COLO668 (cell line): ENCODE measurements around the gene BTG2.
"Not testable (repeated sequence)": the region's sequence is repeated elsewhere in the genome, so short reads cannot be mapped to it uniquely, and the experiment has no call there.

ENCODE experiments used
- DNase-seq: peaks from one replicate; lab custom pipeline; 2025; ENCODE audit not compliant: unreplicated experiment; lab: John Stamatoyannopoulos, UW

Gene BTG2

DNA sequence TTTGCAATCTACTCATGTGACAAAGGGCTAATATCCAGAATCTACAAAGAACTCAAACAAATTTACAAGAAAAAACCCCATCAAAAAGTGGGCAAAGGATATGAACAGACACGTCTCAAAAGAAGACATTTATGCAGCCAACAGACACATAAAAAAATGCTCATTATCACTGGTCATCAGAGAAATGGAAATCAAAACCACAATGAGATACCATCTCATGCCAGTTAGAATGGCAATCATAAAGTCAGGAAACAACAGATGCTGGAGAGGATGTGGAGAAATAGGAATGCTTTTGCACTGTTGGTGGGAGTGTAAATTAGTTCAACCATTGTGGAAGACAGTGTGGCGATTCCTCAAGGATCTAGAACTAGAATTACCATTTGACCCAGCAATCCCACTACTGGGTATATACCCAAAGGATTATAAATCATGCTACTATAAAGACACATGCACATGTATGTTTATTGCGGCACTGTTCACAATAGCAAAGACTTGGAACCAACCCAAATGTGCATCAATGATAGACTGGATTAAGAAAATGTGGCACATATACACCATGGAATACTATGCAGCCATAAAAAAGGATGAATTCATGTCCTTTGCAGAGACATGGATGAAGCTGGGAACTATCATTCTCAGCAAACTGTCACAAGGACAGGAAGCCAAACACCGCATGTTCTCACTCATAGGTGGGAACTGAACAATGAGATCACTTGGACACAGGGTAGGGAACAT lies 8.9 kb downstream of the BTG2 start:
- DNase-seq, result not testable (repeated sequence)

DNA sequence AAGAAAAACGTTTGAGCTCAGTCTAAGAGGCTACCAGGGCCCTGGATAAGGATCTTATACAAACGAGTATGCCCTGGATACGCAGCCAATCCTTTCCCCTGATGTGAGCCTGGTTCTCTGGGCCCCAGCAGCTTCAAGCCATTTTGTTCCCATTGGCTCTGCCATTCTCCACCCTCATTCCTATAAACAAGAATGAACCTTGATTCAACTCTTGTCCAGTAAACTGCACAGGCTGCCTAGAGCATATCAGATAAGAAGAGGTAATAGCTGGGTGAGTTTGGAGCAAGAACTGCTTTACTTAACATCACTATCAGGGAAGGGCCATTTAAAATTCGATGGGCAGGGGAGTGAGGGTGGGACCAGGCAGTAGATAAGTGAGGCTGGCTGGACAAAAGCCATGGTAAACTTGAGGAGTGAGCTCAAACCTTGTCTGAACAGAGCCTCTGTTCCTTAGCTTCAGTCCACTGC lies 11.3 kb downstream of the BTG2 start:
- no peak for DNase-seq

DNA sequence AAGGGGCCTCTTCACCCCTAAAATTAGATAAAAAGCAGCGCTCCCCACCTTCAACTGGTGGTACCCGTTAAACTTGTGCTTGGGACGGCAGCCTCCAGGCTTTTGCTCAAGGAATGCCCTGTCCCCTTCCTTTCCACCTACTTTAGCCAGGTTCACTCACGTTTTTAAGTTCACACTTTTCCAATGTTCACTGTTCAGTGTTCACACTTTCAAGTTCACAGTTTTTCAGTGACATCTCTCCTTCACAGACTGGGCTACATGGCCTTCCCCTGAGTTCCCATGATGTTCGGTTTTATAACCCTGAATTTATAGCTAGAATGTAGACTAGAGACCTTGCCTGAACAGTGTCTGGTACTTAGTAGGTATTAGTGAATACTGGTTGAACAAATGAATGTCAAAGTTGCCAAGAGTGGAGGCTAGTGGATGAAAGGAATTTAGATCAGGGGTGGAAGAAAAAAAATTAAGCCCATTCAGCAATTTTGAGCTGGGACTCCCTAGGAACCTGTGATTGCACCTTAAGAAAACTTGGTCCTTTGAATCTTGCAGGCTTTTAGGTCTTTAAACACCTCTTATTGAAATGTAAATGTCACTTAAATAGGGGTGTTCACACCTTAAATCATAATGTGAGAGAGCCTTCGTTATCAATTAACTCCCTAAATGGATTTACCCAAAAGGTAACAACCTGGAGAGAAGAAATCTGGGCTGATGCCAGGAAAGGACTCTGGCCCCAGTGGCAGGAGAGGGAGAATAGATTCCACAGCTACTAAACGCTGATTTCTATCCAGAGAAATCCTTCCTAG lies 12.3 kb downstream of the BTG2 start:
- DNase-seq, result no peak

DNA sequence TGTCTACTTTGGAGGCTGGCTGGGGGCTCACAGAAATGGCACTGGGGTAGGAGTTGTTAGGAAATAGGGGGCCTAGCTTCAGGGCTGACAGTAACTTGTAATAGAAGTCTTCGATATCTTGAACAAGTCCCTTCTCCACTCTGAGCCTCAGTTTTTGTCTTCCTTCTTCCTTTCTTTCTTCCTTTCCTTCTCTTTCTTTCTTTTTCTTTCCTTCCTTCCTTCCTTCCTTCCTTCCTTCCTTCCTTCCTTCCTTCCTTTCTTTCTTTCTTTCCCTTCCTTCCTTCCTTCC lies 12.9 kb downstream of the BTG2 start:
- no peak for DNase-seq

DNA sequence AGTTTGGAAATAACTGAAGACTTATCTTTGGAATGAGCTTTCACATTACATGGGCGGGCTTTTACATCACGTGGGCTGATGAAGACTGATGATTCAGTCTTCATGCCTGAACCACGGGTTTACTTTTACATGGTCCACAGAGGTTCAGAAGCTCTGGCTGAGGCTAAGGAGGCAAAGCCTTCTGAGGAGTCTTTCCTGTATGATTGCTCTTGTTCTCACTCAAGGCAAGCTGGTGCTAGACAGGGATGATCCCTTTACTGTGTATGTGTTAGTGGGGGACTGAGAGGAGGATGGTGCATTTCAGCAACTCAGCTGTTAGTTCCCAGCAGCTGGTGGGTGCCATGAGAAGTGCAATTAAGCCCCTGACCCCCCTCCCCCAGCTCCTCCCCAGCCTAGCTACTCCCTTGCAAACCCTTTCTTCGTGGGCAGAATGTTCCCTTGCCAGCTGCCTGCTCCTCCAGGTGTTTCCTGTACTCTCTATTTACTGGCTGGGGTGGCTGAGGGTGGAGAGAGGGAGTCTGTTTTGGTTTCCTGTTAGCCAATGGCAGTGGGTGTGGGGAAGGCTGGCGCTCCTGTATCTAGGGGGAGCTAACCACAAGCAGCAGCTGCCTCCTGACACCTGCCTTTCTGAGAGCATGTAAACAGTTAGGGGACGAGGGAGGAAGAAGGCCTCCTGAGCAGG lies 15.4 kb downstream of the BTG2 start:
- peak; percentile 97 for DNase-seq

DNA sequence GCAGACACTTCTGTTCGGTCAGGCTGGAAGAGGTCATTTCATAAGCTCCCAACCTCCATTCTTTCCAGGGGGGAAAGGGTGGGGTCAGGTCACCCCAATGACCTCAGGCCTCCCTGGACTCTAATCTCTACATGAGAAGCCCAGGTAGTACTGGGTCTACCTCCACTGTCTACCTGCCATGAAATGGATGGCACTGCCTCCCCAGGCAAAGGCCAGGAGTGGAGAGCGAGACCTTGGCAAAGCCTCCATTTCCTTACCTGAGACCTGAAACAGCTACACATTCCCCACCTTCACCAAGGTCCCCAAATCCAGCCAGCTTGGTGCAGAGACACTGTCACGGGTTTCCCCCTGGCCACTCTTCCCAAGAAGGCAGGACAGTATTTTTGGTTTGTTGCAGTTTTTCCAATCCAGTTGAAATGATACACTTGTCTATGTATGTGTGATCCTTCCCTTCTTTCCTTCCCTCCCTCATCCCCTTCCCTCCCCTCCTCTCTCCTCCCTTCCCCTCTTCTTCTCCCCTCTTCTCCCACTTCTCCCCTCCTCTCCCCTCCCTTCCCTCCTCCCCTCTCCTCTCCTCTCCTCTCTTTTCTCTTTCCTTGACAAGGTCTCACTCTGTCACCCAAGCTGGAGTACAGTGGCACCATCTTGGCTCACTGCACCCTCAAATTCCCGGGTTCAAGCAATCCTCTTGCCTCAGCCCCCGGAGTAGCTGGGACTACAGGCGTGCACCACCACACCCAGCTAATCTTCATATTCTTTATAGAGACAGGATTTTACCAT lies 16.1 kb downstream of the BTG2 start:
- DNase-seq, result no peak

DNA sequence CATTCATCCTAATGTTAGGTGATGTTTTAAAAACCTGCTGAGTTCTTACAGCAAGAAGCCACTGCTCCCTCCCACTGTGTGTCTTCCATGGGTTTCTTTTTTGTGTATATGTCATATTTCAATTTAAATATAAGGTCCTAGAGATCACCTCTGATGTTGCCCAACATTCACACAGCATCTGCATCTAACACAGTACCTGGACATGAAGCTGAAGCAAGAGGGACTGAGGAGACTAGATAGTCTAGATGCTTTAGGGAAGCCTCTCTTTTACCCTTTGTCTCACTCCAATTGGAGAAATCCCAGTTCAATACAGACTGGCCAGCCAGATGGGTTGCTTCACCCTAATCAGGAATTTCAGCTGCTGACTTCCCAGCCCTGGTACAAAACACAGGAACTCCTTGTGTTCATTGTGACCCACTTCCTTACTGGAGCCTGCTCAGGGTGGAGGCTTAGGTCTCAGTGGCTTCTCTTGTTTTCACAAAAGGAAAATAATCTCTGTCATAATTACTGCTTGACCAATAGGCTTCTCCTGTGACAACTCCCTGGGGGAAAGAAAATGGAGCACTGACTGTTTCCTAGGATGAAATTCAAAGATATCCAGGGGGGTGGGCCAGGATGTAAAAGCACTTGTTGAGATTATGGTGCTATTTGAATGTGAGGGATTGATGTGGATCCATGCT lies 17.3 kb downstream of the BTG2 start:
- no peak for DNase-seq

DNA sequence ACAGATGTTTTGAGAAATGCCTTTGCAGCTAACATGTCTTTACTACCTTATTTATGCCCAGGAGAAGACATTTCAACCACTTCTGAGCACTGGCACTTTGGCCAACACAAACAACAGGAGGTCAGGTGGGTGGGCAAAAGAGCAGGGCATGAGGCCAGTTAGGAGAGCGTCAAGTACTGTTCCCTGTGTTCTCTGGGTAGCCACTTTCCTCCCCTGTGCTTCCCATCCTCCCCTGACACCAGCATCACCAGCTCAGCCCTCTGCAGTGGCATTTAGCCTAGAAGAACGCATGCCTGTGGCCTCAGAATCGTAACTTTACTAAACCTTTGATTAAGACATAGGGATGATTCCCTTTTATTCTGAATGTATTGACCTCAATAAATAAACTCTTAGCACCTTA lies 18.3 kb downstream of the BTG2 start:
- no peak for DNase-seq

DNA sequence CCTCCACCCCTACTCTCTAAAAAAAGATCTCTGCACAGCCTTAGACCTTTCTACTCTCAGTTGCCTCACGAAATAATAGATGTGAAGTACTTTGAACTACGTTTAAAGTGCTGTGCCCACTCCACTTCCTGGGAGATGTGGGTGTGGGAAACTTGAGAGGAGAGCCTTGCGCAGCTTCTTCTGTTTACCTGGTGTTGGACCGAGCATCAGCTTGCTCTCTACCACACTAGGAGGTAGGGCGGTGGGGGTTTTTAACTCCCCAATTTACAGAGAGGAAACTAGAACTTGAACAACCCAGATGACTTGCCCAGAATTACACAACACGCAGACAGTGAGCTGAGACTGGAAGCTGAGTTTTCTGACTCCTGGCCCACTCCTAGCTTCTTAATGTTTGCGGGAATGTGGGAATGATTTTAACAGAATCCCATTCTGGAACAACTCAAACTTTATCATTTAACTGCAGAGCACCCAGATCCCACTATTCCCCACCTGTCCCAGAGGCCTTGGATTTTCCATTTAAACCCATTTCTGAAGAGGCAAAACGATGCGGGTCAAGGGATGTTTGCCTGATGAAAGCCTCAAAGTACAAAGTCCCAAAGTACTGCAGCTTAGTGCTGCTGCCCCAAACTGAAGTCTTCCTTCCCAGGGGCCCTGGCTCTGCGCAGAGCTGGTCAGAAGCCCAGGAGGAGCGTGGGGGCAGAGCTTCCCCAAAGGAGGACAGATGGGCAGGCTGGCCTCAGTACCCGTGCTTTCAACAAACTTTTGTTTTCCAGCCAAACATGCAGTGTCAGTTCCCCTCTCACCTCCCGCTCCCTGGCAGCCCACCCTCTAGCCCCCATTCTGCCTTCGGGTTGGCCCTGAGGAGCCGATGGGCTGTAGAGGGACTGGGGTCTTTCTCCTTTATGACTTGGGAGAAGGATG lies 19.0 kb downstream of the BTG2 start:
- DNase-seq, result peak; percentile 42

DNA sequence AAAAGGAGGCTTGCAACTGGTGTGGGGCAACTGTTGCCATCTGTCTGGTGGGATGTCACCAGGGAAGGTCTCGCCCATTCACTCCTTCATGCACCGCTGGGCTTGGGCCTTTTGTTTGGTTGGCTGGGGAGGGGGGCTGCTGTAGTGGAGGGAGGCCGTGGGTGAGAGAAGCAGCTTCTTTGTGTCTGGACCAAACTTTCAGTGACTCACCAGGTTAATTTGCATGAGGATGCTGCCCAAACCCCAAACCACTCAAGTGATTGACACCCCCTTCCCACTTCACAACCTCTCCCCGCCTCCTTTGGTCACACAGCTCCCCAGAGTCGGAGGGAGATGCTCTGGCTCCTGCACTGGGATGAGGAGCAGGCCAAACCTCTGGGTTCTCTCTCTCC lies 19.7 kb downstream of the BTG2 start:
- peak; percentile 93 for DNase-seq

DNA sequence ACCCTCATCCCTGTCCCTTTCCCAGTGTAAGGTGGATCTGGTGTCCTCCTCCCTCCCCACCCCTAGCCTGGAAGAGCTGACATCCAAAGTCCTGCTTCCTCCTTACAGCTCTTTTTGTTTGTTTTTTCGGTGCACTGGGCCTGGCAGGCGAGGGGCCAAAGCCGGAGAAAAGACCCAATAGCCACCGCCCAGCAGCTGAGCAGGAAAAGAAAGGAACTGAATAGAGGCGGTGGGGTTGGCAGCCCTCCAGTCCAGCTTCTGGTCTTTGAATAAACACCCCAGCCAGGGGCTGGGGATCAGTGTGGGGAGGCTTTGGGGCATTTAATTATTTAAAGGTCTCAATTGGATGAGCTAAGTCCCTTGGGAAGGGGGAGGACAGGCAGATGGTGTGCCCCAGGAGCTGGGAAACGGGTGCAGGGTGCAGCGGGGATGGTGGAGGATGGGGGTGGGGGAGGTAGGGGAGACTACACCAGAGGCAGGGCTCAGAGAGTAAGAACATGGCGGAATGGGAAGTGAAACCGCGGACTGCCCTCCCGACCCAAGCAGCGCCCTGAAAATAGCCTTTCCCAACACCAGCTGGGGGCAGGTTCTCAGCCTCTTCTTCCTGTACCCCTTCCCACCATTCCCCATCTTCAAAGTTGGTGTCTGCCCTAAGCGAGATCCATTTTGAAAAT lies 20.2 kb downstream of the BTG2 start:
- DNase-seq, result peak; percentile 93

DNA sequence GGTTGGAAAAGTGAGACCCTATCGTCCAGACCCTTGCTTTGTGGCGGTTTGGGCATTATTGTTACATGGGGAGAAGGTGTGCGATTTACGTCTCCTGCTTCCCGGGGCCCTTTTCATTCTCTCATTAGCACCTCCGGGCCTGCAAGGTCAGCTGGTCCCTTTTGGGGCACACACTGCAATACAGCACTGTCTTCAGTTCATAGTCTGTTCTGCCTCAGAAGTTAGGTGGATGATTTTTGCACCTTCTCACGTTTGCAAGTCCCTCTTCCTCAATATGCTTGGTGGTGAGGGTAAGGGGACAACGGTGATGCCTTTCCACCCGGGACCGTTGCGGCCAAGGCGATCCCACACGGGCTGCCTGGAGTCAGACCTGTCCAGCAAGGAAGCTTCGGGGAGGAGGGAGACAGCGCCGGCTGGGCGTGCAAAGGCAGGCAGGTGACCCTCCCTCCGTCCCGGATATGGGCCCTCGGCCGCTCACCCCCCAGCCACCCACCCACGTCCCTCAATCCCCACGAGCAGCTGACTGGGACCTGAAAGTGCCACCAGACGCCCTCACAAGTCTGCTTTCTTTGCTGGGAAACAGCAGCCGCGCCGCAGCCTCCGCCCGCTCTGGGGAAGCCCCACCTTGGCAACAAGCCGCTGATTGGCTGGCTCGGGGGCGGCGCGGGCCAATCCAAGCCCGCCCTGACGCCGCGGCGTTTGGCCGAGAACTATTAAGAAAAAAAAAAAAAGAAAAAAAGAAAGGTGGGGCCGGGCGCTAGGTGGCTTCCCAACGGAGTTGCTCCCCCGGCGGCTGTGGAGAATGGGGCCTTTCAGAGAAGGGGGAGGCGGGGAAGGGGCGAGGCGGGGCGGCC lies 21.7 kb downstream of the BTG2 start:
- DNase-seq, result peak; percentile 97

DNA sequence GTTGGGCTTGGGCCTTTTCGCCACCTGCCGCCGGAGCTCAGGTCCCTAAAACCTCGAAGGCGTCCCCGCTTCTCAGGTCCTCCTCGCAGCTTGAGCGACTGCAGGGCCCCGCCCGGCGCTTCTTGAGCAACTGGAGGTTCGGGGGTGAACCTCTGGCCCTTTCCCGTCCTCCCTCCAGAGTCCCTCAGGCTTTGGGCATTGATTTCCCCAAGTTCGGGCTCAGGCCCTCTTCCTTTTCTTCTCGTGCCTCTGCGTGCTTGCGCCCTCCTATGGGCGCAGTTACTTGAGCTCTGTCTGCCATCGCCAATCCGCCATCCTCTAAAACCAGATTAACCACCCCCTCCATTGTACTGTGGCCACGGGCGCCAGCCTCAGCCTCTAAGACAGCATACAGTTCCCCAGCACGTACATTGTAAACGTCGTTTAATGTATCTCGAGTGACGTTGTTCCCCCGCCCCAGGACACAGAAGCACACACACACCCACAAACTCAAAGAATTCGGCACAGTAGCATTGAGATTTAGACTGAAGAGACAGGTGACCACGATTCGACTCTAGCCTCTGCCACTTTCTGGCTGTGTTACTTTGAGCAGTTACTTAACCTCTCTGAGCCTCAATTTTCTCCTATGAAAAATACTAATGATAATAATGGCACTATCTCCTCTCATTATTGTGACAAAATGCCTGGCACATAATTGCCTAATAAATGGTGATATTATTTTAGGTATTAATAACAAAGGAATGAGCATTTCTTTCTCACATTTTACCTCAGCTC lies 22.6 kb downstream of the BTG2 start:
- DNase-seq, result peak; percentile 87

DNA sequence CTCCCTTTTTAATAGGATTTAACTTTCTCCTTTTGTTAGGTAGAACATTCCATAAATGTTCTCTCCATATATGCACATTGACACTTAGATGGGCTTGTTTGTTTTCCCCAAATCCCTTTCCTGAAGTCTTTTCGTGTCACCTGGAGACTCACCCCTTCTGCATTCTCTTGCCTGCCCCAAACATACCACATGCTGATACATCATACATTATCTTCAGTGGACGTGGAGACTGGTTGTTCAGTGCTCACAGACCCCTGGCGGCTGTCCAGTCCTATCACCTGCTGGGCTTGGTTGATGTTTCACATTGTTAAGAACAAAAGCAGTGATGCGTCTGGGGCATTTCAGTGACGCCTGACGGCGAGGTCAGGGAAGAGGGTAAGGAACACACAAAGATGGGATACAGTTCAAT lies 23.4 kb downstream of the BTG2 start:
- DNase-seq, result peak; percentile 86

DNA sequence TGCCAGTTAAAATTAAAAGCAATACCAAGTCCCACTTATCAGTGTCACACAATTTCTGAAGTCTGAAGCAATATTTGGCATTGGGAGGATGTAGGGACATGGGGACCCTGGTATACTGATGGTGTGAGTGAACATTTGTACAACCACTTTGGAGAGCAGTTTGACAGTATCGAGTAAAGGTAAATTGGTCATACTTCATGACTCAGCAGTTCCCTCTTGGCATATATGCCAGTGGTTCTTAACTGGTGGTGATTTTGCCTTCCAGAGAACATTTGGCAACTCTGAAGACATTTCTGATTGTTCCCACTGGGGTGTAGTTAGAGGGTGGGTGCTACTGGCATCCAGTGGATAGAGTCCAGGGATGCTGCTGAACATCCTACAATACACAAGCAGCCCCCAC lies 25.9 kb downstream of the BTG2 start:
- DNase-seq, result no peak

DNA sequence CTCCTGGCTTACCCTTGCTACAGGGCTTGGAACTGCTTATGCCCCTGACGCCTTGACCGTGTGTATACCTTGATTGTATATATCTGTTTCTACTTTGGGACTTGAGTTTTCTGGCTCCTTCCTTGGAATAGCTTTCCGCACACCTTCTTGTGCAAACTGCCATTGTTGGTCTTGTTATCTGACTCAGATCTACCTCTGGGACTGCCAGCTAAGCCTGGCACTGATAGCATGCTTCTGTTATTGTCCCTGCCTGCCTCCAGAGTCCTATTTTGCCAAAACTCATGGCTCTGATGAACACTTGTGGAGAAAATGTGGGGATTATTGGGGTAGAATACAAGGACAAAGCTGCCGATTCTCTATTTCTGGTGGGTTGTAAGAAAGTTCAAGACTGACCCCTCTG lies 30.2 kb downstream of the BTG2 start:
- no peak for DNase-seq

DNA sequence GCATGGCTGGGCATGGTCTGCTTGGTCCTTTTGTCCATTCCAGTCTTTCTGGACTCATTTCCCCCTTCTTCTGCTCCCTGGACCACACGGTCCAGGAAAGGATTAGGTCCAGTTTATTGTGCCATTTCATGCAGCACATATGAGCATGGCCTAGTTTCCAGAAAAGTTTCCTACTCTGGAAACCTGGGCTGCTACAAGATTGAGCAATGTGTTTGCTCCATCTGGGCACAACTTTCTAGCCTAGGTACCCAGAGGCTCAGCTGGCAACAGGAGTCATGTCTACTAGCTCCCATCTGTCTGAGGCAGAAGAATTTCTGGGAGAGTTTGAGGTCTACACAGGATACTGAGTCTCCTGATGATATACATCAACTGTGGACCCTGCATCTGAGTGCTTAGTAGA lies 30.8 kb downstream of the BTG2 start:
- no peak for DNase-seq
